Measurements from ENCODE around the gene SOX12.

SOX12 gene

DNA sequence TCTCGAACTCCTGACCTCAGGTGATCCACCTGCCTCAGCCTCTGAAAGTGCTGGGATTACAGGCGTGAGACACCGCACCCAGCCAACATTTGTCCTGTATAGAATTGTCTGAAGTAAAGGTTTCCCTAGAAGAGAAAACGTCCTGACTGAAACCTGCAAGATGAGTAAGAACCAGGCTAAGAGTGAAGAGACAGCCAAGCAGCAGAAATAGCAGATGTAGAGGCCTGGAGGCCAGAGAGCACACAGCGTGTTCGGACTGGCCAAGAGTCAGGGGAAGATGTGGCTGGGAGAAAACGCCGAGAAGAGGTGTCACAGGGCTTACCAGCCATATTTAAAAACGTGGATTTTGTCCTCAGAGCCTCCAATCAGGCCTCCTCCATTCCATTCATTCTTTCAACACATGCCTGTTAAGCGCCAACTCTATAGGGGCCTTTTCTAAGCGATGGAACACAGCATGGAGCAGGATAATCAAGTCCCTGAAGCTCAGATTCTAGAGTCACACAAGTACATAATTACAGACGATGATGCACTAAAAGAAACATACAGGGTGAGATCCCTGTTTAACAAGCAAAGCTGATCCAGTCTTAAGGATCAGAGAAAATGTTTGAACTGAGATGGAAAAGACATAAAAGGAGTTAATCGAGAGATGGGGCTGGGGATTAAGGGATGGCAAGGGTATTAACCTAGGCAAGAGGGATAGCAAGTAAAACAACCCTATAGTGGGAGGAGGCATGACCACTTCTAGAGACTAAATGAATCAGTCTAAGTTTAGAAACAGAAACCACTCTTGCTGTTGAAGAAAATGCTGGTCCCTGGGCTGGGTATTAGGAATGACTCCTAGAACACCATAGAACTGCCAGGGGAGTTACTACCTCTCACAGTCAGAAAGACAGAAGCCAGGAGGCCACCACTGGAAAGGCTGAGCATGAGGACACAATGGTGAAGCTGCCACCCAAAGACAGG is 23.2 kb upstream of the SOX12 start:
- DNase-seq, result no peak

DNA sequence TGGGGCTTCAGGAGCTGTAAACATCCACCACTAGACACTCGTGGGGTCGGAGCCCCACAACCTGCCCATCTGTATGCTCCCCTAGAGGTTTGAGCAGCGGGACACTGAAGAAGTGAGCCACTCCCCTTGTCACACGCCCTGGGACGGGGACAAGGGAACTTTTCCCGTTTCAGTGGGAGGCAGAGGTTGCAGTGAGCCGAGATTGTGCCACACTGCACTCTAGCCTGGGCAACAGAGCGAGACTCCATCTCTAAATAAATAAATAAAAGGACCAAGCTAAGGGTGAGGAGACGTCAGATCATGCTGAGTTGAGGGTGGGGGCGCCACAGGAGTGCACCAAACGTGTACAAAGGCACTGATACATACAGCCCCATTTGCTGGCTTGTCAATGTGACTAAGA is 19.6 kb upstream of the SOX12 start:
- DNase-seq, result no peak

DNA sequence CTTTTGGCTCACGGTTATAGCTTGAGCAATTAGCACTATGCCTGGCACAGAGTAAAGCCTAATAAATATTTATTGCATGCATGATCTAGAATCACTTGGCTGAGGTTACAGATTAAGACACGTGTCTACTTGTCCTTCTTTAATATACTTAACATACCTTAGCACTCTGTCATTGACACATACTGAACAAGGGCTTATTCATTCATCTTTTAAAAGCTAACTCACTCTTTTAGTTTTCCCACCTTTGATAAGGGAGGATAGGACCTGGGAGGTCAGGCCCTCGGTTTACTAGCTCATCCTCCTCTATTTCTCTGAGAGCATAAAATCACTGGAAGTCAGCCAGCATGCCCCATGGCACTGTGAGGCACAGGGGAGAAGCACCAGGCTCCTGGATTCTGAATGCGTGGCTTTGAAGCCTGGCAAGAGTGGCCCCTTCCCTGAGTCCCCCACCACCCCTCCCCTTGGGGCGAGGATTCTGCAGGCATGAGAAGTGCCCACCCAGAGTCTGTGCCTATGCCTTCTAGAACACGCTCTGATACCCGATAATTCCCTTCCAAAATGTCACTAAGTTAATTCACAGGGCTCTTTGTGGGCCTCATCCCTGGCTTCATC is 16.8 kb upstream of the SOX12 start:
- DNase-seq, result no peak

DNA sequence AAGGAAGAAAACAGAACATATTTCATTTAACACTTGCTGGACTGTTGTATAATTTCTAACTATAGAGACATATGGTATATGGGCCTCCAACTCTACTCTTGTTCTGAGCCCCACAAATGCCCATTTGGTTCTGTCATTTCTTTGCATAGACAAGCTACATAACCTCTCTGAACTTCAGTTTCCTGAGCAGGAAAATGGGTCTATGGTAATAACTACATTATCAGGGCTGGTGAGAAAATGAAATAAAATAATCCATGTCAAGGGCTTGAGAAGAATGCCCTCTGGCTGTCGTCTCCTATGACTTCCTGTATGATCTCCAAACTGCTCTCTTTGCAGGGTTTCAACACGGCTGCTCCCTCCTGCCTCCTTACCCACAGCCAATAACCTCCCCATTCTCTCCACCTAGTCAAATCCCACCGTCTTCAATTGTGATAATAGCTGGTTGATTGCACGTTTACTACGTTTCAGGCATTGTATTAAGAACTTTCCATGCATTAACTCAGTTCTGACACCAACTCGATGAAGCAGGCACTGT is 16.0 kb upstream of the SOX12 start:
- DNase-seq, result peak; percentile 79

DNA sequence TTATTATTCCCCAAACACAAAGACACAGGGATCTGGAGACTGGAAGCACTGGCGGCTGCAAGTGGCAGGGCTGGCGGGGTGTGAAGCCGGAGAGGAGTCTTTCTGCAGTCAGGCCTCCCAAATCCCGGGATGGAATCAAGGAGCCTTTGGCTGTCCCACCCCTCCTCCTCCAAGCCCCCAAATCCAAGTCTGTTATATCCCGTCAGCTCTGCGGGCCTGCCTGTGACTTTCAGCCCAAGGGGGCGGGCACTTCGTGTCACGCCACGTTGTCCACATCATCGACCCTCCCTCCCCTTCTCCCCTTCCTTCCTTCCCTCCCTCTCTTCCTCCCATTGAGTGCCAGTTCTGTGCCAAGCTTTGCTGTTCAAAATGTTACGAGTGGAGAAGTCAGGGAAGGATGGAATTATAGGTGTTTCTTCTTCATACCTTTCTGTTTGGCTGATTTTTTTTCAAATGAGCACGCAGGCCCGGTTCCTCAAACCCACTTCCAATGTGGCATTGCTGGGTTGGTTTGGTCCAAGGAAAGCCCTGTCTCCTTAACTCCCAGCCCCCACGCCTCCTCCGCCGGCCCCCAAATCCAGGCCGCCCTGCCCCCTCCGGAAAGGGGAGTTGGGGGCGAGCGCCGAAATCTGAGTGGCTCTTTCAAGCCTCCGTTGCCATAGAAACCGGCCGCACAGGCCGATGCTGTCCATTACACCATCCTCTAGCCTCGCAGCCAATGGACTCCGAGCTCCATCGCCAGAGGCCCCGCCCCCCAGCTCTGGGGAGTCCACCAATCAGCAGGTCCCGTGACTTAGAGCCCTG is 15.3 kb upstream of the SOX12 start:
- DNase-seq, result peak; percentile 100

DNA sequence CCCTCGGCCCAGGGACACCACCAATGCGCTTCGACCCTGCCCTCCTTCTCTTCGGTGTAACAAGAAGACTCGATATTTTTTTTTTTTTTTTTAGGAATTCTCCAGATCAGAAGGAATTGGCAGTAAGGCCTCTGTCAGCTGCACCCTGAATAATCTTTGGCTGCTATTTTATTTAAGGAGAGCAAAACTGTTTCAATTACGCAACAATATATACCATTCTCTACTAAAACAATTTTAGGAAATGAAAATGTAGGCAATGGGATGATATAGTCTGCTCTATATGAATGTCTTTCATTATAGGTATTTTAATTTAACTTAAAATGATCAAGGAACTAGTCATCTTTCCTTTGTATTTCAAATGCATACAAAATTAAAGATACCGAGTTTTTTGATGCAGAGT is 14.7 kb upstream of the SOX12 start:
- no peak for DNase-seq

DNA sequence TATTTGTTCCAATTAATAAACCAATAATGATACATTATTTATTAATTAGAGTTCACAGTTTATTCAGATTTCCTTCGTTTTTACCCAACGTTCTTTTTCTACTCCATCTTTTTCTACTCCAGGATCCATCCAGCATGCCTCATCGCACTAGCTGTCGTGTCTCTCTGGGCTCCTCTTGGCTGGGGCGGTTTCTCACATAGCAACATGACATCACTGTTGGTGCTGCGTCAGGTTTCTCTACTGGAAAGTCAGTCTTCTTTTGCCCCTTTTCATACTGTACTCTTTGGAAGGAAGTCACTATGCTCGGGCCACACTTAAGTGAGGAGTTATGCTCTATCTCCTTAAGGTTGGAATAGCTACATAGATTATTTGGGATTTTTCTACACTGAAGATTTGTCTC is 13.7 kb upstream of the SOX12 start:
- no peak for DNase-seq

DNA sequence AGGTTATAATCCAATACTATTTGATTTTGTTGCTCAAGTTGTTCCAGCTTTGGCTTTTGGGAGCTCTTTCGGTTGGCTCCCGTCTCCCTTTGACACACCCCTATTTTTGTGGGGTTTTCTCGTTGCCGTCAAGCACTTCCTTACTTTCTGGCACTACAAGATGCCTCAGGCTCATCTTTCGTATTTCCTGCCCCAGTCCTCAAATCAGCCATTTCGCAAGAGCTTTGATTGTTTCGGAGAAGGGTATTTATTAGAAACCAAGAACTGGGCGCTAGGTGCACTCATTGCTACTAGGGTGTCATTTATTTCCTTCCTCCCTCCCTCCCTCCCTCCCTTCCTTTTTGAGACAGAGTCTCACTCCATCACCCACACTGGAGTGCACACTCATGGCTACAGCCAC is 13.3 kb upstream of the SOX12 start:
- no peak for DNase-seq

DNA sequence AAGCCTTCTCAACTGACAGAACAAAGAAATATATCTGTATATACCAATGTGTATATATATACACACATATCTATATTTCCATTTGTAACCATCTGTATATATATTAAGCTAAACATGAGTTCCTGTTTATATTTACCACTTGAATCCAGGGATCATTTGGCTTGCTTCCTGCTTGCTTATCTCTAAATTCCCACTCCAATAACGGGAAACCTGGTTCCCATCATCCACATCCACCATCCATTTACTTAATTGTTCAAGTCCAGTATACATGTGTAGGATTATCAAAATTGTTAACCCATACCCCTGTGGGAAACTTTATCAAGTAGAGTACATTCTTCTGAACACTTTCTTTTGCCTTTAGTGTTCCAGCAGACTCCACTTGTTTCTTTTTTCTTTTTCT is 12.5 kb upstream of the SOX12 start:
- DNase-seq, result no peak

DNA sequence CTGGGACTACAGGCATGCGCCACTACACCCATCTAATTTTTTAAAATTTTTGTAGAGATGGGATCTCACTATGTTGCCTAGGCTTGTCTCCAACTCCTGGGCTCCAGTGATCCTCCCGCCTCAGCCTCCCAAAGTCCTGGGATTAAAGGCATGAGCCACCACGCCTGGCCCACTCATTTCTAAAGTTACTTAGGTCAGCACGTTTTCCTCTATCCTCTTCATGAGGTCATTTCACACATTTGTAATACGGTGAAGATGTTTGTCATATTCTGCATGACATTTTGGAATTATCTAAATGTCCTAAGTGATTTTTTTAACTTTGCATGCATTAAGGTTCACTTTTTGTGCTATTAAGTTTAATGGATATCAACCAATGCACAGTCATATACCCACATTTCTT is 11.9 kb upstream of the SOX12 start:
- no peak for DNase-seq

DNA sequence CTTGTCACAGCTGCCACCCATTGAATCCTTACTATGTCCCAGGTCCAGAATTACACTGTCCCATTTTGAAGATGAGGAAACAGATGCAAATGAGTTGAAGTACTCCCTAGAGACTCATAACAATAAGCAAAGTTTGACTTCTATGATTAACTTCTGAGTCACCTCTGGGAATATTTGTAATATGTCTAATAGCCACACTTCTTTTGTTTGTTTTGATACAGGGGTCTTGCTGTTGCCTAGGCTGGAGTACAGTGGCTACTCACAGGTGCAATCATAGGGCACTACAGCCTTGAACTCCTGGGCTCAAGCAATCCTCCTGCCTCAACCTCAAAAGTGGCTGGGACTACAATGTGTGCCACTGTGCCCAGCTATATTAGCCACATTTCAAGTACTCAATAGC is 11.4 kb upstream of the SOX12 start:
- DNase-seq, result no peak

DNA sequence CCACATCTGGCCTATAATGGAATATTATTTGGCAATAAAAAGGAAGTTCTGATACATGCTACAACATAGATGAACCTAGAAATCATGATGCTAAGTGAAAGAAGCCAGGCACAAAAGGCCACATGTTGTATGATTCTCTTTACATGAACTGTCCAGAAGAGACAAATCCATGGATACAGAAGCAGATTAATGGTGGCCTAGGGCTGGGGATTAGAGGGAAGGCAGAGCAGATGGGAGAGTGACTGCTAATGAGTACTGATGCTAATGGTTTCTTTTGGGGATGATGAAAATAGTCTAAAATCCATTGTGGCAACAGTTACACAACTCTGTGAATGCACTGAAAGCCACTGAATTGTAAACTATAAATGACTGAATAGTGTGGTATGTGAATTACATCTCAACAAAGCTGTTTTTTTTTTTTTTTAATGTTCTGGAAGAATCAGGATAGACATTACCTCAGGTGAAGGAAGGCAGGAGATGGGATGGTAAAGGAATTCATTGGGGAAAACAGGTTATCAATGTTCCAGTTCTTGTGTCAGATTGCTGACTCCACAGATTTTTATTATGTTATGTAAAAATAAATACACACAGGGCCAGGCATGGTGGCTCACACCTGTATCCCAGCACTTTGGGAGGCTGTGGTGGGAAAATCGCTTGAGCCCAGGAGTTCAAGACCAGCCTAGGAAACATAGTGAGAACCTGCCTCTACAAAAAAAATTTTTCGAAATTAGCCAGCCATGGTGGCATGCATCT is 8.9 kb upstream of the SOX12 start:
- DNase-seq, result no peak

DNA sequence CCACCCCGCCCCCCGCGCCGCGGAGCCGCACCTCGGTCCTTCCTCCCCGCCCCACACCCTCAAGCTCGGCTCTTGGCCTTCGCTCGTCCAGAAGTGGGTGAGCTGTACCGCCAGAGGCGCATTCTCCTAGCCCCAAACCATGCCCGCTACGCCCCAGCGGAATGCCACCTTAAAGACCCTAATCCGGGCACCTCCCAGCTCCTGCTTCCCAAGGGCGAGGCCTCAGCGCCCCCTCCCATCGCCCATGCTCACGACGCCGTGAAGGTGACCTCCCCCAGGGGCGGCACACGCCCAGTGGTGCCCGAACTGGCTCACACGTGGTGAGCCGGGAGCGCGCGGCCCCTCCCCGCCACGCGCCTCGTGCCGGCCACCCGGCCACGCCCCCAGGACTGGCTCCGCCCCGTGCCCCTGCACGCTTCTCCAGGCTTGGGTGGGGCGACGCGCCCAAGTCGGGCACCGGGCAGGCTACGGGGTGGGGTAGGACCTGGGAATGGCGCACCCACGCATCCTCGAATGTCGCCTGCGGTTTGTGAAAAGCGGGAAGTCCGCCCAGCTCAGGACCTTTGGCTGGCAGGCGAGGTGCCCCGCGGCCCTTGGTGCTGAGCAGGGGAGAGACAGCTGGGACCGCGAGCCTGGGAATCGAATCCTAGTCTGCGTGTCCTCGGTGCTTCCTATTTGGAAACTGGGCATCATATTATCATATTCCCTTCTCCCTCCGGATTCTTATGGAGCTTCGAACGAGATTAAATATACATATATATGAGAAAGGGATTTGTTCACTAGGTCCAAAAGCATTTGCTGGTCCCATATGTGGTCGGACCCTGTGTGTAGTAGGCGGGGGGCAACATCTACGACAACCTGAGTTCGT is 941 bp upstream of the SOX12 start:
- DNase-seq, result peak; percentile 95

DNA sequence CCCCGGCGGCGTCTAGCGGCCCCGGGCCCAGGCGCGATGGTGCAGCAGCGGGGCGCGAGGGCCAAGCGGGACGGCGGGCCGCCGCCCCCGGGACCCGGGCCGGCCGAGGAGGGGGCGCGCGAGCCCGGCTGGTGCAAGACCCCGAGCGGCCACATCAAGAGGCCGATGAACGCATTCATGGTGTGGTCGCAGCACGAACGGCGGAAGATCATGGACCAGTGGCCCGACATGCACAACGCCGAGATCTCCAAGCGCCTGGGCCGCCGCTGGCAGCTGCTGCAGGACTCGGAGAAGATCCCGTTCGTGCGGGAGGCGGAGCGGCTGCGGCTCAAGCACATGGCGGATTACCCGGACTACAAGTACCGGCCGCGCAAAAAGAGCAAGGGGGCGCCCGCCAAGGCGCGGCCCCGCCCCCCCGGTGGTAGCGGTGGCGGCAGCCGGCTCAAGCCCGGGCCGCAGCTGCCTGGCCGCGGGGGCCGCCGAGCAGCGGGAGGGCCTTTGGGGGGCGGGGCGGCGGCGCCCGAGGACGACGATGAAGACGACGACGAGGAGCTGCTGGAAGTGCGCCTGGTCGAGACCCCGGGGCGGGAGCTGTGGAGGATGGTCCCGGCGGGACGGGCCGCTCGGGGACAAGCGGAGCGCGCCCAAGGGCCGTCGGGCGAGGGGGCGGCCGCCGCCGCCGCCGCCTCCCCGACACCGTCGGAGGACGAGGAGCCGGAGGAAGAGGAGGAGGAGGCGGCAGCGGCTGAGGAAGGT is 715 bp downstream of the SOX12 start:
- peak; percentile 84 for DNase-seq

DNA sequence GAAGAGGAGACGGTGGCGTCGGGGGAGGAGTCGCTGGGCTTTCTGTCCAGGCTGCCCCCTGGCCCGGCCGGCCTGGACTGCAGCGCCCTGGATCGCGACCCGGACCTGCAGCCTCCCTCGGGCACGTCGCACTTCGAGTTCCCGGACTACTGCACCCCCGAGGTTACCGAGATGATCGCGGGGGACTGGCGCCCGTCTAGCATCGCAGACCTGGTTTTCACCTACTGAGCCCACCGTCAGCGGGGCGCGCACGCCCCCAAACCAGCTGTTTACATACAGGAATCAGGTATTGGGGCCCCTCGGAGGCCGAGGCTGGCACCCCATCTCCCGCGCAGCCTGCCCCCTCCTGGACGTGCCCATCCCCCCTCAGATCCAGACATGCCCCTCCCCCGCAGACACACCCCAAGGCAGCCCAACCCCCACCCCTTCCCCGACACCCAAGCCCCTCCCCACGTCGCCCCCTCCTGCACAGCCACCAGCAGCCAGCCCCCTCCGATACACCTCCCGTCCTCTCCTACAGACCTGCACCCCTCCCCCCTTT is 1.4 kb downstream of the SOX12 start:
- peak; percentile 84 for DNase-seq

DNA sequence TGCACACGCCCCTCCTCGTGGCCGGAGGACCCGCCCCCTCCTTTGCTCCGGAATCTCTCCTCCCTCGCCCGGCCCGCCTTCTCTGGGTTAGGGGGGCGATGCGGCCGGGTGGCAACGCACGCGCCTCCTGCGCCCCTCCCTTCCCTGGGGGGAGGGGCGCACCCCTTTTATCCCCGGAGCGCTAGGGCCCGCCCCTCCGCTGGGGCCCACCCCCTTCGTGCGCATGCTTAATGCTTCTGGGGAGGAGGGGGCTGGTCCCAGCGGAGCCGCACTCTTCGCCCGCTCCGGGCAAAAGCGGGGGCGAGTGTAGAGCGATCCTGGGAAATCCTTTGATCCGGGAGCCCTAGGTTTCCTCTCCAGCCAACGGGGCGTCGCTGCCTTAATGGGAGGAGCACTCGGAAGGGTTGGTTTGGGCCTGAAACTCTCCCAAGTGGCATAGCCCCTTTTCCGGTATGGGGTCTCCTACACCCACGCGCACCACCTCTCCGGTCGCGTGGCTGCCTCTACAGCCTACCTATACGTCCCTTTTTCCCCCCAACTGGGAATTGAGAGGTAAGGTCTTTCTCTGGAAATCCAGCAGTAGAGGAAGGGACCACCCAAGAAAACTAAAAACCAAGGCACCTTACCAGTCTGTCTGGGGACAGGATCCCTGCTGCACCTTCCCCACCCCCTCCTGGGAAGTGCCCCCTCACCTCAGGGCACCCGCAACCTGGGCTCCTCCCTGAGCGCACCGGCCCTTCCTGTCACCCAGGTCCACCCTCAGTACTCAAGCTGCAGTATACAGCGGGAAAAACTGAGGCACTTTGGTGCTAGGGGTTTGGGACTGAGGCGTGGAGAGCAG is 2.1 kb downstream of the SOX12 start:
- DNase-seq, result peak; percentile 97

DNA sequence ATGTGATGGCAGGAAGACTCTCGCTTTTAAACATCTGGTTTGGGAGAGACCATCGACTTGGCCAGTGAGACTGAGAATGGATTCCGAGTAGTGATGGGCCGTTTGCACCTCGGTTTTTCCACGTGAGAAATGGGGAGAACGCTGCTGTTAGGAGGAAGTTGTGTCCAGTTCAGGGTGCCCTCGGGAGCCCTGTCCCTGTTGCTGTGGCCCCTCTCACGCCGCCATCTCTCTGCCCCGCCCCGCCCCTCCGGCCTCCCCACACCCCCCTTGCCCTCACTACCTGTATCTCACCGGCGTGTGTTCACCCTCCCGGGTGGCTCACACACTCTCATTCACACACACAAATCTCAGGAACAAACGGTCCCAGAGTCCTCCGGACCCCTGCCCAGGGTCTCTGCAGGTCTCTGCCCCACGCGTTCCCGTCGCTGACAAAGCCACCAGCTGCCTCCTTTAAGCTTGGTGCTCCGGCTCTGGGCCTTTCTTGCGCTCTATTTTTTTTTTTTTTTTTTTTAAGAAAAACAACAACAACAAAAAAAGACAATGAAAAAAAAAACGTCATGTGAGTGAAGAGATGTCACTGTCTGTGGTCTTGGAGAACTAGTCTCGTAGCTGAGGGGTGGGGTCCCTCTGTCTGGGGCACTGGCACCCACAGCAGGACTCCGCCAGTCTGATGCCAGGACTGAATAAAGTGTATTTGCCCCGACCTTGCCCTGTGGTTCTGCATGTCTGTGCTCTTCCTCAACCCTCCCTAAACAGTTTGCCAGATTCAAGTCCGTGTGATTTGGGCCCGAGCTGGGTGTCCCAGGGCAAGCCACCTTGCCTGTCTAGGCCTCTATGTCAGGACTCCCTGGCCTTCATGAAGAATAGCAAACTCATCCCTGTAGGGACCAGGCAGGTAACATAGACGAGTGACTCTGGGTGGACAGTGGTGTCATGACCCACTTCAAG is 2.9 kb downstream of the SOX12 start:
- peak; percentile 67 for DNase-seq

DNA sequence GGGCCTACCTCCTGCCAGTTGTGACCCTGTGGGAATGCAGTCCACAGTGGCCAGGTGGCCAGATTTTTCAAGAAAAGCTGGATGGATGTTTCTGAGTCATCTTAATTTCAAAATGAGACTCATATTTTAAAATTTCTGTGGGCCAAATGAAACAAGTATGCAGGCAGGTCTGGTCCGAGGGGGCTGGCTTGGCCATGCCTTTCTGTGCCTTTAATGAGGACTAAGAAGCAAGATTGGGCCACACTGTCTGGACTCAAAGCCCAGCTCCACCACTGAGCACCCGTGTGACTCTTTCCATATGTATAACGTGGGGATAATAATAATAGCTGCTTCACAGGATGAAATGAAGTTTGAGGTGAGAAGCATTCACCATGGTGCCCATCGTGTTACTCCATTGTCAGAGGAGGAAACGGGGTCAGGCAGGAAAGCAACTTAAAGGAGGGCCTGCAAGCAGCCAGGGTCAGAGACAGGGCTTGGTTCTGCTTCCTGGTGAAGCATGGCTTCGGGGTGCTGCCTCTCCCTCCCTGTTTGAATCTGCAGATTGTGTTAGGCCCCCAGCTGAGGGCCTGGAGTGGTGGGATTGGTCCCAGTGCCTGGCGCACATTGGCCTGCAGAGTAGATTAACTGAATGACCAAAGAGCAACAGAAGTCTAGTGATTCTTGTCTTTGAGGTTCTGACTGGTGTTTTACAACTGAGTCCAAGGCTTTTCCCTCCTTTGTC is 3.8 kb downstream of the SOX12 start:
- no peak for DNase-seq

Data from OCI-M1 (cell line).